GM21367 (cell line): ENCODE measurements around the gene XRCC4.
A peak's percentile ranks its signal among the peaks of the same experiment; 100 is the strongest.

Source experiments
- ATAC-seq: cut with Tn5 transposase; IDR thresholded peaks from one replicate; pipeline ENCODE4 v1.9.1; 2021; ENCODE audit not compliant: unreplicated experiment

XRCC4 gene

DNA sequence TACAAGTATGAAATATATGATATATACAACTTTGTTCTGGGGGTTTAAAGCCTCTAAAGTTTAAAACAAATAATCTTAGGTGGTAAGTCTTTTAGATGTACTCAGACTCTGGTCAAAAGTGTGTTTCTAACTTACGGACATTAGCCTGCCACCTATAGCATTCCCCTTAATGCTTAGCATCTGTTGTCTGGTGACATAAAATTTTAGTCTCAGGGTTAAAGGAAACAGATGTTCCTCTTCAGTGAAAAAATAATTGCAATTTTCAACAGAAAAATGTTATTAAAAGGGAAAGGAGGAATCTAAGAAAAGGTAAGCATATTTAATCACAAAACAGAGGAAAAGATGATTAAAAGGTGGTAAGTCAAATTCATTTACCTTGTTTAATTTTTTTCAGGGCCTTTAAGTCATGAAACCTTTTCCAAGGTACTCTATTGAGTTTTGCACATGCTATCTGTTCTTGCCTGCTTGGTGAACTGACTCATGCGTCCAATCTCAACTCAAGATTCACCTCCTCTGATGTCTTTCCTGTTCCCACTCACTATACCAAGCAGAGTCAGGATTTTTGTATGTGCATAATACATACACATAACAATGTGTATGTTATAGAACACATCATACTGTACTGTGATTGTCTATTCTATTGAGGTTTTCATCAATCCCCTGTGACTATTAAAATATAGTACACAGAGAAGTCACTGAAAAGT lies 8.1 kb upstream of the XRCC4 start:
- no peak for ATAC-seq

DNA sequence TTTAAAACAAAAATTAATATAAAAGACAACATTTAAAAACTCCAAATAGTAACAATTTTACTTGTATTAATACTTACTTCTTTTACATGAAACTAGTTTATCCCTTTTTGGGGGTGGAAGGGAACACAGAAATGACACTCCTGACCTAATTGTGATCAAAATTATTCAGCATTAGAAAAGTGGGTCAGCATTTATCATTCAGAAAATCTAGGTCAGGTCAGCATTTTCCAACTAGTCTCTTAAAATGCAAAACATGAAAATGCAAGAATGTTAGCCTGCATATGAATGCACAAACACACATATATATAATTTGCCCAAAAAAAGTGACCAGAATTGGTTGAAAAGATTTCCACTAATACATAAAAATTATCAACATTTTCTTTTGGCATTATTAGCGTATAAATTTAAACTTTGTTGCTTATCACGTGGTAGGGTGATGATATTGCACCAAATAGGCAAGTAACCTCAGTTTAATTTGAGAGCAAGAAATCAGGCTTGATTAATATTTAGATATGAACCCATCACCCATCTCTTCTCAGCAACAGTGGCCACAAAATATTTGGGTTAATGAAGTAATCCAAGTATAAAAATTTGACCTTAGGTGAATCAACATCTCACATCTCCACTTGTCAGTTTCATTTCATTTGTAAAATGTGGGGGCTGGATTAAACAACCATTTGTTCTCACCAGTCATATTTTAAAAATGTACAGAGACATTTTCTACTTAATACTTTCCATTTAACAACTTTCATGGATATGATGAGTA lies 5.9 kb upstream of the XRCC4 start:
- ATAC-seq, result no peak

DNA sequence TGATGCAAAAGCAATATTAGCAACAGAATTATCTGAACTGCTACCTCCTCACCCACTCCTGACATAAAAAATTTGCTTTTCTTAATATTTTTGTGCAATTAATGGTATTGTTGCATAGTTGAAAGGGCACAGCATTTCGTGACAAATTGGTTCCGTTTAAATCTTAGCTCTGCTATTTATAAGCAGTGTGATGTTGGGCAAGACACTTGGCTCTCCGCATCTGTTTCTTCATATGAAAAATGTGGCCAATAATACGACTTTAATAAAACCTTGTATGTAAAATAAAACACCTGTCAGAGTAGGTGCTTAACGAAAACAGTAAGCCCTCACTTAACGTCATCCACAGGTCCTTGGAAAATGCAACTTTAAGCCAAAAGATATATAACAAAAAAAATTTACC lies 4.4 kb upstream of the XRCC4 start:
- ATAC-seq, result no peak

DNA sequence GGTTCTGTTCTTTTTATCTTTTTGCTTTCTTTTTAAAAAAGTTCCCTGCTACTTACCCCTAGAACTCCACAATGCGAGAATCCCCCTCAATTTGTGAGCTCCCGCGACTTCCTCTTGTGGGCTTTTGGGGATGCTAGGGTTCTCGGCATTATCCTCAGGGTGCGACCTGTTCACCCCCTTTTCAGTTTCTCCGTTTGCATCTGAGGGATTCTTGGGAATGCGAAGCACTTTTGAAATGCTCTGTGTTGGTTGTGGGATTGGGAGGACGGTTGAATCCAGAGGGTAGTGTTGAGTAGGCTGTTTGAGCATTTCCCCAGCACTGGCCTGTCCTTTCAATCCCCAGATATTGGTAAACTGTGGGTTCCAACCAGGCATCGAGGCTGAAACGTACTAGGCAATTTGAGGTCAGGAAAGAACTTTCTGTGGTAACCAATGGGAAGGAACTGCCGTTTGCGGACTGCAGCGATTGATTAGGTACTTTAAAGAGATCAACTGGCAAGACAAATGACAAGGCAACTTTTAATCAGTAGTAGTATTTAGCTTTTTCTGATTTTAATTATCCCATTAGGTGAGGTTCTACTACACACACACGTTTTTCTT lies 415 bp downstream of the XRCC4 start:
- ATAC-seq, result peak; percentile 9

DNA sequence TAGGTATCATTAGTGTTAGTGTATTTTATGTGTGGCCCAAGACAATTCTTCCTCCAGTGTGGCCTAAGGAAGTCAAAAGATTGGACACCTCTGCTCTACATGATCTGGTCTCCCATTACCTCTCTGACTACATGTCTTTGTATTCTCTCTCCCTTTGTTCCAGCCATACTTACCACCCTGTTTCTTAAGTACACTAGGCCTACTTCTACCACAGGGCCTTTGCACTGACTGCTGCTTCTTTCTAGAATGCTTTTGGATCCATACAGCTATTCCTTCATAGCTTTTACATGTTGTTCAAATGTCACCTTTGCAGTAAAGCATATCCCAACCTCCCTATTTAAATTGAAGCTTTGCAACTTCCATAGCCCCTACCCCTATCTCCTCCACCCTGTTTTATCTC lies 5.4 kb downstream of the XRCC4 start:
- ATAC-seq, result no peak

DNA sequence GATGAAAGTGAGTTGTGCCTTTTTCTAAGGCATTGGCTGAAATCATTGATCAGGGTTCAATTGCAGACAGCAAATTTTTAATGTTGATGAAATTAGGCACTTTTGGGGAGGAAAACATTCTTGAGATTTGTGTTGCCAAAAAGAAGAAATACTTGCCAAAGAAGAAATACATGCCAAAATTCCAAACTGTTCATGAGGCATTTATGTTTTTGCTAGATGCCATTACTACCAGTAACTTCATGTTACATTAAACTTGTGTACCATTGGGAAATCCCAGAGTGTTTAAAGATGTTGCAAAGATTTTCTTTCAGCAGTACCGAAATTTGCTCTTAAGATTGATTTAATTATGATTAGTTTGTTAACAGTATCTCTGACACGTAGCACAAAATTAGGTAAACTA lies 7.0 kb downstream of the XRCC4 start:
- ATAC-seq, result no peak

DNA sequence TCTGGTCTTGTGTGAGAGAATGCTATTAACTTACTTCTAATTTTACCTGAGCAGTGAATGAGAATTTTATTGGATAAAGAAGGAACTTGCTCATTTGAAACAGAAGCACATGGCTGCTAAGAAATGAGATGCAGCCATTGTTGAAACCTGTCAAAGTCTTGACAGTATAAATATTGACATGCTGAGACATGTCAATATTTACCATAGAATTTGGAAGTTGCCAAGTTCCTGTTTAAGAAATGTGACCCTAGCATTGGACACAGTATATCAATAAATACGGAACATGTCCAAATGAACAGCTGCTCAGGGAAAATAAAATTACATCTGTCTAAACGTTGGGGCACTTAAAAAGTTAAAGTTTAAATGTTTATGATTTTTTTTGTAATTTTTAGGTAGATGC lies 7.8 kb downstream of the XRCC4 start:
- ATAC-seq, result no peak

DNA sequence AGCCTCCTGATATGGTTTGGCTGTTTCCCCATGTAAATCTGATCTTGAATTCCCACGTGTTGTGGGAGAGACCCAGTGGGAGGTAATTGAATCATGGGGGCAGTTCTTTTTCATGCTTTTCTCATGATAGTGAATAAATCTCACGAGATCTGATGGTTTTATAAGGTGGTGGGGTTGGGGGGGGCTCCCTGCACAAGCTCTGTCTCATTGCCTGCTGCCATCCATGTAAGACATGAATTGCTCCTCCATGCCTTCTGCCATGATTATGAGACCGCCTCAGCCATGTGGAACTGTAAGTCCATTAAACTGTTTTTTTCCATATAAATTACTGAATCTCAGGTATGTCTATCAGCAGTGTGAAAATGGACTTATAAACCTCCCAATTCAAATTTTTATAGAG lies 12.8 kb downstream of the XRCC4 start:
- ATAC-seq, result no peak

DNA sequence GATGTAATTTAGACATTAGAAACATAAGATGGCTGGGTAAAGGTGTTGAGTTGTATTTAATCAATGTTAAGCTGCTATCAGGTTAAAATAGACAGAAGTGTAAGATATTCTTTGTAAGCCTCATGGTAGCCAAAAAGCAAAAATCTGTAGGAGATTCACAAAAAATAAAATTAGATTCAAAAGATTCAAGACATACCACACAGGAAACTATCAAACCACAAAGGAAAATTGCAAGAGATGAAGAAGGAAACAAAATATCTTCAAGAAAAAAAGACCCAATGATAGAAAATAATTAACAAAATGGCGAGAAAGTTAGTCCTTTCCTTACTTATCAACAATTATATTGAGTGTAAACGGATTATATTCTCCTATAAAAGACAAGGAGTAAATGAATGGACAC lies 15.3 kb downstream of the XRCC4 start:
- ATAC-seq, result no peak

DNA sequence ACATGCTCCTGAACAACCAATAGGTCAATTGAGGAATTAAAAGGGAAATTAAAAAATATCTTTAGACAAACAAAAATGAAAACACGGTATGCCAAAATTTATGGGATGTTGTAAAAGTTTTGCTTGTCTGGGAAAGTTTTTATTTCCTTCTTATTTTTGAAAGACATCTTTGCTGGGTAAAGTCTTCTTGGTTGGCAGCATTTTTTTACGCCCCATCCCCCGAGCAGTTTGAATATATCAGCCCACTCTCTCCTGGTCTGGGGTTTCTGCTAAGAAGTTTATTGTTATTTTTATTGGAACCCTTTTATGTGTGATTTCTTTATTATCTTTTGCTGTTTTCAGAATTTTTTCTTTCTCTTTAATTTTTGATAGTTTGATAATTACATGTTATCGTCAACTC lies 16.3 kb downstream of the XRCC4 start:
- no peak for ATAC-seq

DNA sequence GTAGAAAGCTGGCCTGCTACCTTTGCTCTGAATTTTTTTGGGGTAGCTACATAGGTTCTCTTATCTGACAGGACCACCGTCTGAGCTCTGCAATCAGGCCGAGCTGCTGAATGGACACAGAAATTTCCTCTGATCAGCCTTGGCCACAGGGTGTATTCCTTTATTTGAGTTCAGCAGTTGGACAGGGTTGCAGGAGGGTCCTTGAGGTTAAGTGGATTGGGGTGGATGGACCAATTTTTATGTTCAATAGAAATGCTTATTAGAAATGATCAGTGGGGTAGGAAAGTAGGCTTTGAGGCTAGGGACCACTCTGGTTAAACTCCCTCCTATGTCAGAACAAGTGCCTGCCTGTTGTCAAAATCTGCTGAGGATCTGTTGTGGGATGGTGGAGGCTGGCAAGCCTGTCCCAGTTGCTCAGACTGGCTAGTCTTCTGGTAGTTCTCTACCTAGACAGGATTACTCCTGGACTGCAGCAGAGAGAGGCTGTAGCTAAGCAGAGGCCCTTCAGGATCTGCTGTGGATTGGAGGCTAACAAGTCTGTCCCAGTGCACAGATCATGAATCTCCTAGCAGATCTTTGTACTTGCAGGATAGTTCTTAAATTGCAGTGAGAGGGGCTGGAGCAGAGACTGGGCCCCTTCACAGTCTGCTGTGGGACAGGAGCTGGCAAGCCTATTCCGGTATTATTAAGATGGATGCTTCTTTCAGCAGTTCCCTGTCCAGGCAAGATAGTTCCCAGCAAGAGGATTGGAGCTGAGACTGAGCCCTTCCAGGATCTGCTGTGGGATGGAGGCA lies 18.0 kb downstream of the XRCC4 start:
- ATAC-seq, result no peak

DNA sequence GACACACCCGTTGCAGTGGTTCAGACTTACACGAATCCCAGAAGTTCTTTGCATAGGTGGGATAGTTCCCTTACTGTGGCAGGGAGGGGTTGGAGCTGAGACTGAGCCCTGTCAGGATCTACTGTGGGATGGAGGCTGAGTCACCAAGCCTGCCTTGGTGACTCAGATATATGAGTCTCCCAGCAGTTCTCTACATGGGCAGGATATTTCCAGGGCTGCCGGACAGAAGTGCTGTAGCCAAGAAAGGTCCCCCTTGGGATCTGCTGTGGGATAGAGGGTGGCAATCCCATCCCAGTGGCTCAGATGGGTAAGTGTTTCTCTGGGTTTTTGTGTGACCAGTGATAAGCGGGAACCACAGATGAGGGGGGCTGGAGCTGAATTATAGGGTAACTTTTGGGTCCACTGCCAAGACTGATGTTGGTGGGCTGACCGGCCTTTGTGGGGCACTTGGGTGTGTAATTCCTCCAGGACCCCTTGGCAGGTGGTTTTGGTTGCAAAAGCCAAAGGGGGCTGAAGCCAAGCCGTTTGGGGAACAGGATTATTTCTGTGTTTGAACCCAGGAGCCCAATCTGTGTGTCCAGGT lies 18.7 kb downstream of the XRCC4 start:
- ATAC-seq, result no peak

DNA sequence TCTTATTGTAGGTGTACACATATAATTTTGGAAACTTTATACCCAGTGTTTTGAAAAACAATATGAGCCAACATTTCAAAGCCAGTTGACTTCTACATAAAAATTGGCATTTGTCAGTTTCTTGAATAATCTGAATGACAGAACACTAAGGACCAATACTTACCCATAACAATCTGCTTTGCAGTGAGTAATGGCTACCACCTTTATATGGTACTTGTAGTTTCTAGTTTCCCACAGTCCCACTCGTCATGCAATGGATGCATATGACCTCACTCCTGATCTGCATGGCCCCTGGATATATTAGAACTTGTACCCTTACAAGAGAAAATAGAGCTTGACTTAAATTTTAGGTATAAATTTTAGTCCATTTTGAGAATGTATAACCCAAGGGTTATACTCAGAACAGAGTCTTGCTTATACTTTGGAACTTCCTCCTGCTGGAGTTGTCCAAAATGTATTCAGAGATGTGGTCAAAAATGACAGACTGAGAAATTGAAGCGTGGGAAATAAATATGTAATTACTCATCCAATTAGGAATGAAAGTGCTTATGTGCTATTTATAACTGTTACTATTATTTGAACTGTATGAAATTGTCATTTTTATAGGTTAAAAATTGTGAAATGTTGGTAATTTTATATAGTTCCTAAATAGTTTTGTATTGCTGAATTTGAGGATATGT lies 19.5 kb downstream of the XRCC4 start:
- no peak for ATAC-seq

DNA sequence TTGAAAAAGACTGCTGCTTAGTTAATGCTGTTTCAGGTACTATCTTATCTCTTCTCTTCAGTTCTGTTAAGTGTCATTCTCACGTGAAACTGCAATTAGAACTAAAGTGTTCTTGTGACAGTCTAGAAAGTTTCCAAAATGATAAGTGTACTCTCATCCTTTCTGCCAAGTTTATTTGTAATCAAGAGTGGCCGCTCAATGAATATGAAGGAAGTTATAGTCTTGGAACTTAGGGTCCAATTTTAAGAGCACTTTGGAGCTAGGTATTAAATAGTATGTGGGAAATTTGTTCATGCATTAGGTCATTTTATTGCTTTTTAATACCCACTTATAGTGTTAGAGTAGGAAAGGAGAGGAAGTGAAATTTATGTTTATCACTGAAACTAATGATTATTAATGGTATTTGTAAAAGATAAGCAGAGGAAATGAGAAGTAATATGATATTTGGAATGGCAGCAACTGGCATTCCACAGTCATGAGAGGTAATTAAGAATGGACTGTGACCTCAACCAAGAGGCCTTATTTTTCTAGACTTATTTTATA lies 20.4 kb downstream of the XRCC4 start:
- no peak for ATAC-seq

DNA sequence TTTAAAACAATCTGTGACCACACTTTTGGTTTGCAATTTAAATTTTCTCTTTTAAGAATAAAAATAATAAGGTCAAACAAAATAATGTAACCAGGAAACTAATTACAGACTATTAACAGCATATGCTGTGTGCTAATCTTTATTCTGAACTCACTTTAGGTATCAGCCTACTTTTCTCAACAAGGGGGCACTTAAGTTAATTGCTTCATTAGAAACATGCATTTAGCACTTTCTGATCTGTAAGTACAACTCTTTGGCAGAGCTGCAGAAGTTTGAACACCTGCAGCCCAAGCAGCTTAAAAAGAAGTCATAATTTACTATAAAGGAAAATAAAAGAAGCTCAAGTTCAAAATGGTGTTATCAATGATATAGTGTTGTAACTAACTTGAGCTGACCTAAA lies 21.7 kb downstream of the XRCC4 start:
- no peak for ATAC-seq

DNA sequence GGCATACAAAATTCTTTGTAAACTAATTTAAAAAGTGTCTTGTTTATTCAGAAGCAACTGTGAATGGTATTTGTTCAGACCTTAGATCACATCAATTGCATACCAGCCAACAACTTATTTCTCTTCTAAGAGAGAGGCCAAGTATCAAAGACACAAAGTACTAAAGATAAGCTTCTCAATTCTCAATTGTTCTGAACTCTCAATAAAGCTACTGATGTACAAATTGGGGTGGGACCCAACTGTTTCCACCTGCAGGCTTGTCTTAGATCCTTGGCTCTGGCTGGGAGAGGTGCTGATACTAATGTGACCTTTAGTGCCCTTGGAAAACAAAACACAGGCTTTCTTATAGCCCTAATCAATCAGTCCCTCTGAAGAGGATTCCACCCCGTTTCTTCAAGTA lies 22.1 kb downstream of the XRCC4 start:
- ATAC-seq, result no peak

DNA sequence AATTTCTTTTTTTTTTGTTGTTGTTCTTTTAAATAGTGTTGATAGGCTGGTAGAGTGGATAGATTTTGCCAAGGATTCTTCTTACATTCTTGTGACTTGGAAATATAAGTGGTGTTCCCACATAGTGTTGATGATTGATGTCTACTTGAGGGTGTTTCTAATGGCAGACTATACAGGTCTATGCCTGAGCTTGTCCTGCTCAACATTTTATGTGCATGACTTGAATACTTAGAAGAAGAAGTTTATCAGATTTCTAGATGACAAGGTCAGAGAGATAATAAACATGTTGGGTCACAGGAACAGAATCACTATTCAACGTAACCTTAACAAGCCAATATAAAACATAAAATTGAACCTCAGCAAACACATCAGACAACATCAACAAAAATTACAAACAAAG lies 24.2 kb downstream of the XRCC4 start:
- no peak for ATAC-seq

DNA sequence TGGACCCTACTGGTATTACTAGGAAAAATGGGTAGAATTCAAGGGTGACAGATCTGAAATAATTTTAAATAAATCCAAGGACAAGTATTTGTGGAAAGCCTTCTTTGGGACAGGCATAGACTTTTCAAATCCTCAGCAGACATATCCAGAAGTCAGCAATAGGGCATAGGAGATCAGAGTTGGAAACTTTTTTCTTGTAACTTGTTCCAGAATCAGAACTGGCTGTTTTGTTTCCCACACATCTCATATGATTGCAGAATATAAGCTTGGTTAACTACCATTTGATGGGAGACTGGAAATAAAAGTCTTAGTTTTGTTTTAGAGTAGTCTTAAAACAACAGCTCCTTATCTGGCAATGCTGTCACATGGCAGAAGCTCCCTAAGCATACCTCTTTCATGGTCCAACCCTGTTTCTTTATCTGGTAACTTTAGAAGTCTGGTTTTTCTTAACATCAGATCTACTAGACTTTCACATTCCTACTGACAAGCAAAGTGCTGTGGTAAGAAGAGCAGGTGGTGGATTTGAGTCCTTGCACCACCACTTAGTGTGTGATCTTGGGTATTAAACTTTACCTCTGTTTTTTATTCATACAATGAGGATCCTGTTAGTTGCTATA lies 25.1 kb downstream of the XRCC4 start:
- no peak for ATAC-seq

DNA sequence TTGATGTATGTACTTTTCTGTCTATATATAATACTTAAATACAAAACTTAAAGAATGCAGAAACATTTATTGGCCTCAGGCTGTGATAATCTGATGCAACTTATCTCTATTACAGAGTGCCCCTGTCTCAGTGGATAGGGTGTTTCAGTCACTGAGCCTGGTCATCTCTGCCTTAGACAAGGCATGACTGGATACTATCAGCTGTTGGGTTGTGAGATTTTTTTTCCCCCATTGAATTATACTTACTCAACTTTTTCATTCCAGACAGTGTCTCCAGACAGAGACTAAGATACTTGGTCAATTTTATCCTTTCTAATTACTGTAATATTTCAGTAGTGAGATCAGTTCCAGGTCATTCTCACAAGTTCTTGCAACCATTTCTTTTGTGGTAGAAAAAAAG lies 26.7 kb downstream of the XRCC4 start:
- ATAC-seq, result no peak
